Uterus (tissue), 4 donors: Measurements from ENCODE around the gene ZNF629. TPM values are rescaled to one million over a fixed set of nuclear protein-coding genes. Genes with fewer than 3 reads are reported as not detected.
A peak's percentile ranks its signal among the peaks of the same experiment; 100 is the strongest.

Experiments used
- DNase-seq, 2 donors: peaks; one replicate each; pipeline ENCODE4 v3.0.0-alpha.2; 2019 to 2020
- H3K27ac ChIP-seq, 2 donors: fragments of 200-600 bp; sonication (generic); 1 replicate in 1 of 2; 2 replicates in 1 of 2; pipeline ENCODE4 v1.5.1; 2016 to 2018
- H3K27me3 ChIP-seq, 2 donors: fragments of 200-600 bp; sonication (generic); one replicate each; pipeline ENCODE4 v1.5.1; 2018 to 2019; ENCODE audit warnings: control low read depth in 1 of 2
- H3K36me3 ChIP-seq, 2 donors: fragments of 200-600 bp; sonication (generic); one replicate each; pipeline ENCODE4 v1.5.1; 2019; ENCODE audit warnings: control low read depth in 1 of 2
- H3K4me1 ChIP-seq, 2 donors: fragments of 200-600 bp; sonication (generic); one replicate each; pipeline ENCODE4 v1.5.1; 2018 to 2019; ENCODE audit warnings: control low read depth in 1 of 2
- H3K4me3 ChIP-seq, 2 donors: fragments of 200-600 bp; sonication (generic); 1 replicate in 1 of 2; 2 replicates in 1 of 2; pipeline ENCODE4 v1.5.1; 2018 to 2019; ENCODE audit warnings: mild to moderate bottlenecking in 1 of 2
- H3K9me3 ChIP-seq, 2 donors: fragments of 200-600 bp; sonication (generic); one replicate each; pipeline ENCODE4 v1.5.1; 2019; ENCODE audit warnings: control low read depth in 1 of 2
- POLR2A ChIP-seq, 2 donors: fragments of 450-650 bp; IDR thresholded peaks; one replicate each; pipeline ENCODE4 v1.6.1; 2016; ENCODE audit warnings: antibody characterized with exemption in 2 of 2, mild to moderate bottlenecking in 1 of 2, moderate library complexity in 1 of 2
- intact Hi-C: fragments of 100-400 bp; cut with DNase I; formaldehyde crosslinking; loops from one replicate; pipeline ENCODE4 v1.15.1; 2023; ENCODE audit warnings: low total_unique reads
- total RNA-seq, 4 donors: library from RNA; depleted of rRNA in 3 of 4; stranded (reverse); fragments of >200 nt in 3 of 4; gene quantifications; one replicate each; pipeline versions ENCODE4 v1.1.0 to v1.2.4, GENCODE V29; 2014 to 2023
- TF ChIP-seq, protein P1 (sequence below), 4 experiments: fragments of 200-600 bp in 2 of 4; fragments of 450-650 bp in 2 of 4; sonication (generic) in 2 of 4; IDR thresholded peaks; one replicate each; pipeline ENCODE4 v1.5.1; 2016 to 2019; ENCODE audit warnings: antibody characterized with exemption in 4 of 4, mild to moderate bottlenecking in 2 of 4, moderate library complexity in 1 of 4
- donor health status: DM: yes; HTN: yes; CAD: no.

Gene ZNF629
- total RNA-seq, 4 donors from 2014 or later = 5.4 to 25.5 (median 10.7) TPM

- no peaks in the 10 kb centered on the region for H3K27me3 ChIP-seq
- no peak overlapping the region for H3K27ac ChIP-seq
- H3K4me3 ChIP-seq = no peak overlapping the region
- no peaks in the 10 kb centered on the region for H3K9me3 ChIP-seq
- TF ChIP-seq, protein P1, sequence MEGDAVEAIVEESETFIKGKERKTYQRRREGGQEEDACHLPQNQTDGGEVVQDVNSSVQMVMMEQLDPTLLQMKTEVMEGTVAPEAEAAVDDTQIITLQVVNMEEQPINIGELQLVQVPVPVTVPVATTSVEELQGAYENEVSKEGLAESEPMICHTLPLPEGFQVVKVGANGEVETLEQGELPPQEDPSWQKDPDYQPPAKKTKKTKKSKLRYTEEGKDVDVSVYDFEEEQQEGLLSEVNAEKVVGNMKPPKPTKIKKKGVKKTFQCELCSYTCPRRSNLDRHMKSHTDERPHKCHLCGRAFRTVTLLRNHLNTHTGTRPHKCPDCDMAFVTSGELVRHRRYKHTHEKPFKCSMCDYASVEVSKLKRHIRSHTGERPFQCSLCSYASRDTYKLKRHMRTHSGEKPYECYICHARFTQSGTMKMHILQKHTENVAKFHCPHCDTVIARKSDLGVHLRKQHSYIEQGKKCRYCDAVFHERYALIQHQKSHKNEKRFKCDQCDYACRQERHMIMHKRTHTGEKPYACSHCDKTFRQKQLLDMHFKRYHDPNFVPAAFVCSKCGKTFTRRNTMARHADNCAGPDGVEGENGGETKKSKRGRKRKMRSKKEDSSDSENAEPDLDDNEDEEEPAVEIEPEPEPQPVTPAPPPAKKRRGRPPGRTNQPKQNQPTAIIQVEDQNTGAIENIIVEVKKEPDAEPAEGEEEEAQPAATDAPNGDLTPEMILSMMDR (IDR thresholded peaks at IDR 0.05) = no peak
- TF ChIP-seq POLR2A (IDR thresholded peaks at IDR 0.05) = no peak
- H3K36me3 ChIP-seq = no peaks in the 10 kb centered on the region
- peaks cover 0 to 6% of the 10 kb centered on the region in 2 donors for H3K4me1 ChIP-seq
- no peak for DNase-seq
- intact Hi-C loops = no loop called here
Measured at GRCh38 chr16:30779596-30779995, 7.4 kb downstream of the ZNF629 start.

DNA sequence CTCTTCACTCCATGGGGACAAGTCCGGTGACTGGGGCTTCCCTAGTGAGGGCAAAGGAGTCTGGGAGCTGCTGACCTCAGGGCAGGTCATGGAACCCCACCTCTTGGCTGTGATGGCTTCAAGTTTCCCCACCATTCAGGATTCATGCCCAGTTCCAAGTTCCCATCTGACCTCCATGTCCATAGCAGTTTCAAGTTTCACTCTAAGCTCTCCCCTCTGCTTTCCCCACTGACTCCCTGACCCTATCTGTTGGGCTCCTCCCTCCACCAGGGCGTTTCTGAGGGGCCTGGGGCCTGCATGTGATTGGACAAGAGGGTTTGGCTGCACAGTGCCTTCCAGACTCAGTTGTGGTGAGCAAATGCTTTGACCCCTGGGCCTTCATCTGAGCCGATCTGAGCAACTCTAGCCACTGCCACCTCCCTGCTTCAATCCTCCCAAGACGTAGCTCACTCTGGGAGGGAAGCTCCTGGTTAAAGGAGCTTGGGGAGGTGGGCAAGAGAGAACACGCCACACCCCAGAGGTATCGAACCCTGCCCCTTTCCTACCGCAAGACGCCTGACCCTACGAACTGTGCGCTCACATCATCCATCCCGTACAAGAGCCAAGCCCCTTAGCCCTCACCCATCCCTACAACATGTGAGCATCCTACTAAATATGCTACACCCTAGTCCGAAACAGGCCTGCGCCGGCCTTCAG lies 8.3 kb downstream of the ZNF629 start:
- Histone ChIP-seq H3K4me3 (no peak overlapping the region), H3K27ac (no peak overlapping the region), H3K9me3 (no peaks in the 10 kb centered on the region), H3K27me3 (no peaks in the 10 kb centered on the region), H3K36me3 (no peaks in the 10 kb centered on the region), H3K4me1 (peaks cover 0 to 6% of the 10 kb centered on the region in 2 donors)
- TF ChIP-seq, protein P1 (IDR thresholded peaks at IDR 0.05) = no peak
- TF ChIP-seq POLR2A (IDR thresholded peaks at IDR 0.05) = no peak
- no peak for DNase-seq
- intact Hi-C loops = no loop called here

- Histone ChIP-seq H3K4me1 (peaks cover 0 to 6% of the 10 kb centered on the region in 2 donors), H3K9me3 (no peaks in the 10 kb centered on the region), H3K27ac (no peak overlapping the region), H3K4me3 (no peak overlapping the region), H3K36me3 (no peaks in the 10 kb centered on the region), H3K27me3 (no peaks in the 10 kb centered on the region)
- intact Hi-C loops = no loop called here
- TF ChIP-seq, protein P1 (IDR thresholded peaks at IDR 0.05) = no peak
- no peak for TF ChIP-seq POLR2A (IDR thresholded peaks at IDR 0.05)
- DNase-seq = no peak
Measured at GRCh38 chr16:30777591-30778297, 9.3 kb downstream of the ZNF629 start.

DNA sequence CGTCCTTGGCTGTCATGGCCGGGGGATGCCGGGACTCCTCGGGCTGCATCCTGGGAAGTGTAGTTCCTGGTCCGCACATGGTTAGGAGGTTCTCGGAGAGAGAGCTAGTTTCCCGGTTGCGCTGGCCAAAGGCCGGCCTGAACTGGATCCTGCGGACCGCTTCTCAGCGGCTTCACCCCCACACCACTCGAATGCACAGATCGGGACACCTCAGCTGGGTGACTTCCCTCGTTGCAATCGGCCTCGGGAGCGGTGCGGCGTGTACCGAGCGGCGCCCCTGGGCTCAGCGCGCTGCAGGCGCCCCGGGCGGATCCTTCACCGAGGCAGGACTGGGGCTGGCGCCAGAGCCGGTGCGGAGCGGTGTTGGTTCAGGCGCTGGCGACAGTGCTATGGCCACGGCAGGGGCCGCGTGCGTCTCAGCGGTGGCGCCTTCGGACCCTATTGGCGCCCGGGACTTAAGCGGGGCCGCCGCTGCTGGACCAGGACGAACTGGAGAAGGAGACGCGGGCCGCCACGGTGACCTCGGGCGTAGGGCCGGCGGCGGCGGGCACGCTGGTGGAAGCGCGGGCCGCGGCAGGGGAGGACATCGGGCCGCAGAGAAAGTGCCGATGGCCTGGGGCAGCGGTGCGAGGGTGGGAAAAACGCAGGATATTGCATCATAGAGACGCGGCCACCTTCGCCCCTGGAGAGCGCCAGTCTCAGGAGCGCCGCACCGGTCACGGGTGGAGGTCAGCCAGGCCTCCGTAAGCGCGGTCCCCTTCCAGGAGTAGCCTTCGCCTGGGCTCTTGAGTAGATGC lies 11.4 kb downstream of the ZNF629 start:
- H3K27me3 ChIP-seq = no peaks in the 10 kb centered on the region
- no peaks in the 10 kb centered on the region for H3K9me3 ChIP-seq
- DNase-seq = peak; percentile 79 to 80
- intact Hi-C loops = no loop called here
- H3K4me1 ChIP-seq = peaks cover 0 to 6% of the 10 kb centered on the region in 2 donors
- no peaks in the 10 kb centered on the region for H3K36me3 ChIP-seq
- H3K27ac ChIP-seq = peak overlapping the region; percentile 60 to 67
- peak in 1 of 2 donors; percentile 38 for TF ChIP-seq POLR2A (IDR thresholded peaks at IDR 0.05)
- TF ChIP-seq, protein P1 (IDR thresholded peaks at IDR 0.05) = no peak
- peak overlapping the region; percentile 58 to 61 for H3K4me3 ChIP-seq

DNA sequence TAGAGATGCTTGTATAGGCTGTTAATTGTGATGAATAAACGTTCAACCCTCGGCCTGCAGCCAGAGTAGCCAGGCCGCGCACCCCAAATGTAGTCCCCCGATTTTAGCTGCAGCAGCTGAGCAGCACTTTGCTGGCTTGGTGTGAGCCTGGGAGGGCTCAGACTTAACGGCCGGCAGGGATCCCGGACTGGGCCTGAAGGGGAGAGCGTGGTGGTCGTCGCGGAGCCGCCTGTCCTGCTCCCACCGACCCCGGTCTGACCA lies 11.9 kb downstream of the ZNF629 start:
- TF ChIP-seq, protein P1 (IDR thresholded peaks at IDR 0.05) = no peak
- no peak for TF ChIP-seq POLR2A (IDR thresholded peaks at IDR 0.05)
- H3K4me1 ChIP-seq = peaks cover 0 to 6% of the 10 kb centered on the region in 2 donors
- H3K36me3 ChIP-seq = no peaks in the 10 kb centered on the region
- intact Hi-C loops = no loop called here
- H3K27ac ChIP-seq = peak overlapping the region; percentile 60 to 67
- no peak for DNase-seq
- peak overlapping the region; percentile 58 to 61 for H3K4me3 ChIP-seq
- H3K27me3 ChIP-seq = no peaks in the 10 kb centered on the region
- H3K9me3 ChIP-seq = no peaks in the 10 kb centered on the region
